H1 (cell line): ENCODE measurements around the gene SH3PXD2A. TPM values are rescaled to one million over a fixed set of nuclear protein-coding genes. Genes with fewer than 3 reads are reported as not detected.
A peak's percentile ranks its signal among the peaks of the same experiment; 100 is the strongest.

Experiments used
- CTCF ChIA-PET: fragments of 300-600 bp; sonication (Branson Sonifier 250); formaldehyde crosslinking; loops from one replicate; lab custom pipeline; 2021; ENCODE audit not compliant: partially characterized antibody; lab: Charles Lee
- POLR2A ChIA-PET: fragments of 300-600 bp; sonication (Branson Sonifier 250); formaldehyde crosslinking; loops from one replicate; lab custom pipeline; 2021; ENCODE audit warnings: inconsistent platforms; ENCODE audit not compliant: partially characterized antibody; lab: Charles Lee
- DNase-seq, 2 experiments: peaks; one replicate each; pipeline versions ENCODE4 v3.0.0 to v3.0.0-alpha.2; 2010 to 2022; ENCODE audit warnings: low spot score in 2 of 2, low read depth in 1 of 2, mixed read lengths in 1 of 2
- FAIRE-seq: peaks from 2 replicates; lab custom pipeline; 2011; peaks lifted over from hg19 to GRCh38; lab: Jason Lieb, UNC
- H2AFZ ChIP-seq: 2 replicates; pipeline ENCODE4 v1.8.1; 2012; ENCODE audit warnings: low read length, inconsistent platforms
- H2AK5ac ChIP-seq: 2 replicates; pipeline ENCODE4 v1.6.1; 2013; ENCODE audit warnings: low read depth, low read length
- H2BK120ac ChIP-seq: replicated peaks from 2 replicates; pipeline ENCODE3; 2013; ENCODE audit warnings: low read depth, low read length, inconsistent platforms
- H2BK12ac ChIP-seq: 2 replicates; pipeline ENCODE4 v1.6.1; 2013; ENCODE audit warnings: low read depth, low read length
- H2BK15ac ChIP-seq: 2 replicates; pipeline ENCODE4 v1.6.1; 2013; ENCODE audit warnings: low read length
- H2BK20ac ChIP-seq: 2 replicates; pipeline ENCODE4 v1.6.1; 2013; ENCODE audit warnings: low read length
- H2BK5ac ChIP-seq: 2 replicates; pipeline ENCODE4 v1.6.1; 2013; ENCODE audit warnings: low read depth, low read length
- H3K14ac ChIP-seq: 2 replicates; pipeline ENCODE4 v1.6.1; 2013; ENCODE audit warnings: inconsistent platforms; ENCODE audit not compliant: insufficient read length
- H3K18ac ChIP-seq: 2 replicates; pipeline ENCODE4 v1.6.1; 2013; ENCODE audit warnings: low read length; ENCODE audit errors: extremely low read depth
- H3K23ac ChIP-seq: 2 replicates; pipeline ENCODE4 v1.6.1; 2013; ENCODE audit warnings: inconsistent platforms; ENCODE audit not compliant: insufficient read length
- H3K23me2 ChIP-seq: 2 replicates; pipeline ENCODE4 v1.6.1; 2013; ENCODE audit warnings: low read depth, low read length
- H3K27ac ChIP-seq: 2 replicates; pipeline ENCODE4 v1.6.1; 2011; ENCODE audit warnings: low read depth, low read length, inconsistent platforms
- H3K27me3 ChIP-seq, 4 experiments: replicated peaks in 1 of 4; 1 replicate in 1 of 4; 2 replicates in 3 of 4; pipeline versions ENCODE4 v1.6.1 to v1.8.1; 2011 to 2013; ENCODE audit warnings: low read length in 3 of 4, mild to moderate bottlenecking in 3 of 4, inconsistent platforms in 2 of 4, mixed read lengths in 2 of 4, moderate library complexity in 1 of 4; ENCODE audit not compliant: control insufficient read depth in 3 of 4, insufficient read depth in 3 of 4; ENCODE audit errors: extremely low read depth in 1 of 4
- H3K36me3 ChIP-seq, 4 experiments: 2 replicates each; pipeline versions ENCODE4 v1.6.1 to v1.8.1; 2011 to 2013; ENCODE audit warnings: mild to moderate bottlenecking in 4 of 4, low read length in 3 of 4, moderate library complexity in 2 of 4, control low read depth in 1 of 4, inconsistent platforms in 1 of 4; ENCODE audit not compliant: insufficient read depth in 4 of 4, control insufficient read depth in 2 of 4
- H3K4ac ChIP-seq: replicated peaks from 2 replicates; pipeline ENCODE3; 2013; ENCODE audit warnings: low read length, low read depth, mixed read lengths, inconsistent platforms; ENCODE audit not compliant: insufficient read length
- H3K4me1 ChIP-seq, 4 experiments: replicated peaks in 1 of 4; 1 replicate in 1 of 4; 2 replicates in 3 of 4; pipeline versions ENCODE4 v1.6.1 to v1.8.1; 2011 to 2013; ENCODE audit warnings: low read length in 3 of 4, inconsistent platforms in 2 of 4, mixed read lengths in 1 of 4; ENCODE audit not compliant: insufficient read depth in 4 of 4, control insufficient read depth in 3 of 4
- H3K4me2 ChIP-seq, 2 experiments: 2 replicates each; pipeline versions ENCODE4 v1.6.1 to v1.8.1; 2011 to 2013; ENCODE audit warnings: low read depth in 2 of 2, low read length in 2 of 2, control low read depth in 1 of 2, inconsistent platforms in 1 of 2, mild to moderate bottlenecking in 1 of 2; ENCODE audit not compliant: insufficient read depth in 1 of 2
- H3K4me3 ChIP-seq, 4 experiments: fragments of 200-600, 300-600 bp in 1 of 4; sonication (generic), shearing (Covaris generic), sonication (Bioruptor Twin) in 1 of 4; 2 replicates each; pipeline versions ENCODE4 v1.5.1 to v1.8.1; 2011 to 2016; ENCODE audit warnings: low read length in 4 of 4, low read depth in 3 of 4, control low read depth in 2 of 4, inconsistent platforms in 2 of 4, mild to moderate bottlenecking in 2 of 4, mixed read lengths in 1 of 4, moderate library complexity in 1 of 4; ENCODE audit not compliant: insufficient read depth in 2 of 4; ENCODE audit errors: extremely low read depth in 1 of 4
- H3K56ac ChIP-seq: replicated peaks from 2 replicates; pipeline ENCODE3; 2013; ENCODE audit warnings: low read depth, mild to moderate bottlenecking, mixed read lengths, low read length, inconsistent platforms; ENCODE audit not compliant: insufficient read length
- H3K79me1 ChIP-seq: 2 replicates; pipeline ENCODE4 v1.6.1; 2013; ENCODE audit warnings: low read depth, low read length, control low read depth
- H3K79me2 ChIP-seq, 2 experiments: 2 replicates each; pipeline versions ENCODE4 v1.6.1 to v1.8.1; 2012 to 2013; ENCODE audit warnings: low read length in 2 of 2, mild to moderate bottlenecking in 2 of 2, inconsistent platforms in 1 of 2; ENCODE audit not compliant: insufficient read depth in 2 of 2, control insufficient read depth in 1 of 2
- H3K9ac ChIP-seq, 4 experiments: replicated peaks in 1 of 4; 1 replicate in 1 of 4; 2 replicates in 3 of 4; pipeline versions ENCODE4 v1.6.1 to v1.8.1; 2011 to 2013; ENCODE audit warnings: low read depth in 3 of 4, low read length in 3 of 4, control low read depth in 2 of 4, mild to moderate bottlenecking in 2 of 4, moderate library complexity in 2 of 4, inconsistent platforms in 1 of 4; ENCODE audit errors: extremely low read depth in 1 of 4
- H3K9me3 ChIP-seq, 2 experiments: 2 replicates each; pipeline versions ENCODE4 v1.6.1 to v1.8.1; 2012 to 2013; ENCODE audit warnings: mild to moderate bottlenecking in 2 of 2, moderate library complexity in 2 of 2, control low read depth in 1 of 2, inconsistent platforms in 1 of 2, low read depth in 1 of 2, low read length in 1 of 2, mixed read lengths in 1 of 2; ENCODE audit not compliant: insufficient read depth in 2 of 2
- H4K20me1 ChIP-seq, 2 experiments: replicated peaks in 1 of 2; 2 replicates each; pipeline versions ENCODE3 to v1.8.1; 2011 to 2013; ENCODE audit warnings: inconsistent platforms in 2 of 2, low read length in 2 of 2, mild to moderate bottlenecking in 1 of 2; ENCODE audit not compliant: insufficient read depth in 2 of 2, control insufficient read depth in 1 of 2
- H4K5ac ChIP-seq: 2 replicates; pipeline ENCODE4 v1.6.1; 2013; ENCODE audit warnings: low read length, low read depth, mixed read lengths, inconsistent platforms; ENCODE audit not compliant: insufficient read length
- H4K8ac ChIP-seq: 2 replicates; pipeline ENCODE4 v1.8.0; 2013; ENCODE audit warnings: mild to moderate bottlenecking, moderate library complexity, low read length, inconsistent platforms; ENCODE audit not compliant: insufficient read depth; ENCODE audit errors: extremely low read depth
- H4K91ac ChIP-seq: replicated peaks from 2 replicates; pipeline ENCODE3; 2013; ENCODE audit warnings: low read length, mixed read lengths, inconsistent platforms; ENCODE audit not compliant: insufficient read length
- E2F6 ChIP-seq: IDR thresholded peaks from 2 replicates; pipeline ENCODE4 v1.6.1; 2012; ENCODE audit warnings: inconsistent platforms
- EGR1 ChIP-seq: IDR thresholded peaks from 2 replicates; pipeline ENCODE4 v1.6.1; 2011; ENCODE audit warnings: low read depth, low read length, borderline replicate concordance
- GABPA ChIP-seq: IDR thresholded peaks from 2 replicates; pipeline ENCODE4 v1.6.1; 2011; ENCODE audit warnings: mild to moderate bottlenecking, low read length, moderate library complexity, borderline replicate concordance; ENCODE audit not compliant: insufficient read depth
- HDAC2 ChIP-seq, 2 experiments: fragments of 300-600 bp in 1 of 2; sonication (generic) in 1 of 2; IDR thresholded peaks; 2 replicates each; pipeline ENCODE4 v1.6.1; 2011 to 2012; ENCODE audit warnings: low read depth in 2 of 2, low read length in 2 of 2, mild to moderate bottlenecking in 2 of 2, moderate library complexity in 2 of 2, borderline replicate concordance in 1 of 2, inconsistent platforms in 1 of 2
- HDAC6 ChIP-seq: IDR thresholded peaks from one replicate; pipeline ENCODE4 v1.7.1; 2012; ENCODE audit warnings: low read depth, mild to moderate bottlenecking, inconsistent platforms, low read length, moderate library complexity
- MAX ChIP-seq: IDR thresholded peaks from 2 replicates; pipeline ENCODE4 v1.6.1; 2012; ENCODE audit warnings: inconsistent platforms
- SP1 ChIP-seq: IDR thresholded peaks from 2 replicates; pipeline ENCODE4 v1.6.1; 2011; ENCODE audit warnings: low read depth, low read length
- SP2 ChIP-seq: IDR thresholded peaks from 2 replicates; pipeline ENCODE4 v1.6.1; 2012; ENCODE audit warnings: mild to moderate bottlenecking, low read length, inconsistent platforms
- TBP ChIP-seq: IDR thresholded peaks from 2 replicates; pipeline ENCODE4 v1.6.1; 2011; ENCODE audit warnings: low read depth, low read length, improper control_type of control experiment
- TEAD4 ChIP-seq: IDR thresholded peaks from 2 replicates; pipeline ENCODE4 v1.6.1; 2012; ENCODE audit warnings: low read depth, low read length, inconsistent platforms, mixed read lengths
- WGBS, 2 experiments: shearing (Covaris generic) in 1 of 2; methylation state at CpG; one replicate each; pipeline versions ENCODE4 v1.1.6 to v1.1.7; 2013 to 2015; ENCODE audit warnings: low lambda C conversion rate in 2 of 2, mixed read lengths in 2 of 2, inconsistent platforms in 1 of 2, low coverage in 1 of 2, missing lambda C conversion rate in 1 of 2; ENCODE audit not compliant: insufficient replicate concordance in 2 of 2, insufficient coverage in 1 of 2, insufficient read length in 1 of 2; ENCODE audit errors: extremely low coverage in 1 of 2, missing lambda C conversion rate in 1 of 2; 5-methylcytosine and 5-hydroxymethylcytosine counted together
- polyA plus RNA-seq, 7 experiments: library from polyadenylated mRNA; depleted of rRNA in 3 of 7; stranded (reverse) in 5 of 7; unstranded in 2 of 7; fragments of >200 nt in 5 of 7; fragments of 200-250 nt in 2 of 7; gene quantifications; 1 replicate in 5 of 7; 2 replicates in 1 of 7; 4 replicates in 1 of 7; pipeline versions ENCODE4 v1.2.1 to v1.2.3, GENCODE V29; 2011 to 2013; ENCODE audit warnings: missing spikeins in 2 of 7, mixed read lengths in 2 of 7
- total RNA-seq: library from RNA; stranded (reverse); fragmentation: NEBNext Ultra II Directional; extraction: Animal tissue kit (Norgen Biotek cat#: 25700); gene quantifications from 2 replicates; pipeline ENCODE4 v1.2.1, GENCODE V29; 2021
- TF ChIP-seq, protein P1 (sequence below): IDR thresholded peaks from 2 replicates; pipeline ENCODE4 v1.6.1; 2011; ENCODE audit warnings: low read length, improper control_type of control experiment

SH3PXD2A gene
- total and polyA plus RNA-seq, 2 of the 8 experiments (the other 6 are each of a cell fraction or from before 2014, with no cell fraction given): 5.4 to 16.3 TPM

DNA sequence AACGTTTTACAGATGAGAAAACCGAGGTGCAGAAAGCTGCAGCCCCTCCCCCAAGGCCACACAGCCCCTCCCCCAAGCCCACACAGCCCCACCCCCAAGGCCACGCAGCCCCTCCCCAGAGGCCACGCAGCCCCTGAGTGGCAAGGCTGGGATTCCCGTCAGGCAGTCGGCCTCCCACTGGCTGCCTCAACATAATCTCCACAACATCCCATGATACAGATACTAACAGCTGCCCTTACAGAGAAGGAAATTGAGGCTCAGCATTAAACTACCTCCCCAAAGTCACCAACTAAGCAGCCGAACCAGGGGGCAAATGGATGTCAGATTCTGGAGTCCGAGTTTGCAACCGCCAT, 15.9 kb downstream of the SH3PXD2A start:
- no peaks in the 10 kb centered on the region for H3K79me2 ChIP-seq
- TF ChIP-seq TEAD4: no peak
- TF ChIP-seq, protein P1, sequence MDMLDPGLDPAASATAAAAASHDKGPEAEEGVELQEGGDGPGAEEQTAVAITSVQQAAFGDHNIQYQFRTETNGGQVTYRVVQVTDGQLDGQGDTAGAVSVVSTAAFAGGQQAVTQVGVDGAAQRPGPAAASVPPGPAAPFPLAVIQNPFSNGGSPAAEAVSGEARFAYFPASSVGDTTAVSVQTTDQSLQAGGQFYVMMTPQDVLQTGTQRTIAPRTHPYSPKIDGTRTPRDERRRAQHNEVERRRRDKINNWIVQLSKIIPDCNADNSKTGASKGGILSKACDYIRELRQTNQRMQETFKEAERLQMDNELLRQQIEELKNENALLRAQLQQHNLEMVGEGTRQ: no peak
- no peak for TF ChIP-seq EGR1
- TF ChIP-seq HDAC6: no peak
- TF ChIP-seq GABPA: no peak
- no peak for TF ChIP-seq TBP
- no peak for TF ChIP-seq SP1
- TF ChIP-seq HDAC2 (IDR thresholded peaks at IDR 0.05; ENCODE audit: borderline replicate concordance in 1 of 2, low read depth in 2 of 2, low read length in 2 of 2): no peak
- TF ChIP-seq E2F6: no peak
- TF ChIP-seq SP2: no peak
- no peak for TF ChIP-seq MAX

More for the DNA sequence above, 15.9 kb downstream of the SH3PXD2A start:
- 76% methylated on average over 5 of the region's 9 CpGs; no CpG with 5 or more reads in 1 of the 2 experiments for WGBS, 2 experiments
- H2BK120ac ChIP-seq: peak overlapping the region; percentile 52
- ChIA-PET POLR2A (interaction anchor here (1.0 to 3.2 kb wide), 3 partner anchors 15 to 20 kb away, joined by 3 to 8 read pairs (median 3); partner anchors contain the start of gene SH3PXD2A), CTCF (interaction anchor here (0.7 to 3.5 kb wide), 9 partner anchors 8 to 127 kb away, joined by 3 to 10 read pairs (median 4); no protein-coding TSS in a partner anchor)
- no peak overlapping the region for H3K4me3 ChIP-seq
- no peak overlapping the region for H3K18ac ChIP-seq
- H2BK20ac ChIP-seq: peak overlapping the region; percentile 67; the same call in 1 of the 2 replicates
- peak overlapping the region; percentile 94; the same call in 1 of the 2 replicates for H2BK15ac ChIP-seq
- peaks cover 15 to 30% (median 27%) of the 10 kb centered on the region in 4 experiments for H3K4me1 ChIP-seq
- H3K56ac ChIP-seq: no peak overlapping the region
- H2AK5ac ChIP-seq: peak overlapping the region; percentile 92; the same call in 1 of the 2 replicates
- H3K14ac ChIP-seq: no peak overlapping the region
- peak overlapping the region; percentile 47 for H4K91ac ChIP-seq
- no peak overlapping the region for H4K5ac ChIP-seq
- H3K9me3 ChIP-seq: no peaks in the 10 kb centered on the region
- H2AFZ ChIP-seq: no peak overlapping the region
- no peak overlapping the region for H3K9ac ChIP-seq
- no peak overlapping the region for H3K27ac ChIP-seq
- peak overlapping the region; percentile 77; the same call in 1 of the 2 replicates for H2BK5ac ChIP-seq
- no peaks in the 10 kb centered on the region for H3K79me1 ChIP-seq
- DNase-seq (no peak), FAIRE-seq (no peak)
- H4K8ac ChIP-seq: no peak overlapping the region
- peak overlapping the region in 1 of 2 experiments; percentile 47; a peak in 1 of 4 replicates for H3K4me2 ChIP-seq
- H3K23me2 ChIP-seq: peaks cover 5% of the 10 kb centered on the region; the same call in 1 of the 2 replicates
- peak overlapping the region; percentile 93; the same call in 1 of the 2 replicates for H2BK12ac ChIP-seq
- H3K27me3 ChIP-seq: no peaks in the 10 kb centered on the region
- no peak overlapping the region for H3K23ac ChIP-seq
- no peaks in the 10 kb centered on the region for H4K20me1 ChIP-seq
- H3K36me3 ChIP-seq: no peaks in the 10 kb centered on the region
- H3K4ac ChIP-seq: no peak overlapping the region
